ENCODE measurements around the gene FAM9C.

Gene FAM9C

DNA sequence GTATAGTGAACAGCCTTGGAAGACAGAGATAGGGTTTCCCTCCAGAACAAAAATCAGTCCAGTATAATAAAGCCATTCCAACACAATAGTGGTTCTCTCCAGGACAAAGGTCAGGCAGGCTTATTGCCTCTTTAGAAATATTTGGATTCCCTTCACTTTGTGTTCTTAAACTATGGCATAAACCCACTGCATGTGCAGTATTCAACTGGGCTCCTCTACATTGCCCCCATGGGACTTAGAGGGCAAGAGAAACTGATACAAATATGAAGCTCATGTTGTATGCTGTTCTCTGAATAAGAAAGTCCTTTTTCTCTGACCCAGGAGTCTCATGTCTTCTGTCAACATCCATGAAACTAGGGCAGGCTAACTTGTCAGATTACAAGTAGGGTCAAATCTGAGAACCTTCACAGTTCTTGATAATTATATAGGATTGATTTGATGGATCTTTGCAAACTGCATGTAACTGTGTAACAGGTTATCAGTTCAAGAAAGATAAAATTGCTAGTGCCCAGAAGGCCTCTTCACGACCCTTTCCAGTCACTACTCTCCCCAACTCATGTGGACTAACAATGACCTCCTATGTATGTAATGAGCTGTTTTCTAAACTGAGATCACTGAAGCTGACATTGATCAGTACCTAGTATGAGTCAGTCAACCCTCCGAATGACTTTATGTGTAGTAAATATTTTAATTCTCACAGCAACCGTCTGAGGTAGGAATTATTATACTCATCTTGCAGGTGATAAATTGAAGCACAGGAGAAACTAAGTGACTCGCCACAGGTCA lies 31.9 kb upstream of the FAM9C start:
- in situ Hi-C loops (cut with MboI; ENCODE audit: low sequenced_read_pairs, unreplicated experiment): loop anchor here (25.0 kb wide), 1 partner anchor 586 kb away; the partner anchor contains the start of gene TCEANC
- no peak for TF ChIP-seq CTCF (IDR thresholded peaks at IDR 0.05; ENCODE audit: borderline replicate concordance, control extremely low read depth, extremely low read depth, insufficient read depth, missing control alignments)
- no peak for DNase-seq (ENCODE audit: low spot score)

GRCh38 chrX:13074297-13075262 lies 30.2 kb upstream of the FAM9C start:
- DNase-seq (ENCODE audit: low spot score): peak; percentile 55
- TF ChIP-seq CTCF (IDR thresholded peaks at IDR 0.05; ENCODE audit: borderline replicate concordance, control extremely low read depth, extremely low read depth, insufficient read depth, missing control alignments): no peak
- in situ Hi-C loops (cut with MboI; ENCODE audit: low sequenced_read_pairs, unreplicated experiment): loop anchor here (25.0 kb wide), 1 partner anchor 588 kb away; the partner anchor contains the start of gene TCEANC

DNA sequence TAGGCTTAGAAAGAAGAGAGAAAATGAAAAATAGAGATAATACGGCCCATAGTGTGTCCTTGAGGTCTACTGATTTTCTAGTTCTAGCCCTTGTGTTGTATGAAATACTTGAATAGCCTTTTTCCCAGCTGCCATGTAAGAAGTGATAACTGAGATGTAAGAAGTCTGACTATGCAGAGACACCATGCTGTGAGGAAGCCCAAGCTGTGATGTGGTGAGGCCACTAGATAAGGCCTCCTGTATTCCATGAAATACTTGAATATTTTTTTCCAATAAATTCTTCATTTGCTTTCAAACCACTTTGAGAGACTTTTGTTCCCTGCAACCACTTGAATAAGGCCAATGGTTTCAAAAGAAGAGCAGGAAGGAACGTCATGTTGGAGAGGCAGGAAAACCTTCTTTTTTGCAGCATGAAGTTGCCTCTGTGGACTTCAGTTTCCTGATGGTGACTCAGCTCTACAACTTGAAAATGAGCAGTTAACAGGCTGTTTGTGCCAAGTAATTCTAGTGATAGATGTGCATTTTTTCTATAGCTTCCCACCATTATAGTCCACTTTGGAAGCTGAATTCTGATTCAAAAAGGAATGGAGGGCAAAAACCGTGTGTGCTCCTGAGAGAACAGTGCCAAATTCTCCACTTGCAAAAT lies 25.5 kb upstream of the FAM9C start:
- TF ChIP-seq CTCF (IDR thresholded peaks at IDR 0.05; ENCODE audit: borderline replicate concordance, control extremely low read depth, extremely low read depth, insufficient read depth, missing control alignments): no peak
- in situ Hi-C loops (cut with MboI; ENCODE audit: low sequenced_read_pairs, unreplicated experiment): no loop called here
- DNase-seq (ENCODE audit: low spot score): no peak

DNA sequence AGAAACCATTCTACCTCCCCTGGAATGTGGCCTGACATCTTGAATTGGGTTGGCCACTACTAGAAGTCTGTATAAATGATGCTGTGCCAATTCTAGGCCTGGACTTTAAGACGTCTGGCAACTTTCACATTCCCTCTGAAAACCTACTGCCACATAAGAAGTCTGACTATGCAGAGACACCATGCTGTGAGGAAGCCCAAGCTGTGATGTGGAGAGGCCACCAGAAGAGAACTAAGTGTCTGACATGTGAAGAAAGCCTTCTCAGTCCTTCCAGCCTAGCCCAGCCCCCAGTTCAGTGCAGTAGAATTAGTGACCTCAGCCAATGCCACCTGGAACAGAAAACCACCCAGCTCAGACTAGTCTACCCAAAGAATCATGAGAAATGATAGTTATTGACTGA lies 24.2 kb upstream of the FAM9C start:
- no peak for TF ChIP-seq CTCF (IDR thresholded peaks at IDR 0.05; ENCODE audit: borderline replicate concordance, control extremely low read depth, extremely low read depth, insufficient read depth, missing control alignments)
- no peak for DNase-seq (ENCODE audit: low spot score)
- in situ Hi-C loops (cut with MboI; ENCODE audit: low sequenced_read_pairs, unreplicated experiment): no loop called here

DNA sequence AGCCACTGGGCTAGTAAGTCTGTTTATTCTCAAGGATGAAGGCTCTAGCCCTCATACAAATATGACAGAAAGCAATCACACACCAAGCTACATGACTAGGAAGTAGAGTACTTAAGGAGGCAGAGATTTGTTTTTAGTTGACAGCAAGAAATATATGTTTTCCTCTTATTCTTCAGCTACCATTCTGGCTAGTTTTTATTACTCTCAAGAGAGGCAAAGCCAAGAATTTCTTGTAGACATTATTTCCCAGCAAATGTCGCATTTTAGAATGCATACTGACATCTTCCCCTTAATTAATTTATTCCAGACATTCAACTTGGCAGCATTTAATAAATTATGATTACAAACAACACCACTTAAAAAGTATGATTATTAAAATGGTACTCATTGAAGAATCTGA lies 23.4 kb upstream of the FAM9C start:
- in situ Hi-C loops (cut with MboI; ENCODE audit: low sequenced_read_pairs, unreplicated experiment): no loop called here
- DNase-seq (ENCODE audit: low spot score): no peak
- TF ChIP-seq CTCF (IDR thresholded peaks at IDR 0.05; ENCODE audit: borderline replicate concordance, control extremely low read depth, extremely low read depth, insufficient read depth, missing control alignments): no peak

- no peak for TF ChIP-seq CTCF (IDR thresholded peaks at IDR 0.05; ENCODE audit: borderline replicate concordance, control extremely low read depth, extremely low read depth, insufficient read depth, missing control alignments)
- no peak for DNase-seq (ENCODE audit: low spot score)
- in situ Hi-C loops (cut with MboI; ENCODE audit: low sequenced_read_pairs, unreplicated experiment): no loop called here
These were observed 22.0 kb upstream of the FAM9C start for GRCh38 chrX:13066391-13066790.

All from GM13976 (cell line).